Inflammatory macrophage (primary cell): ENCODE data around the gene YDJC.
"Not testable (repeated sequence)": the region's sequence is repeated elsewhere in the genome, so short reads cannot be mapped to it uniquely, and the experiment has no call there.

Source experiments
- DNase-seq, 2 donors: peaks; one replicate each; pipeline ENCODE4 v3.0.0-alpha.2; 2020 to 2022

YDJC gene

GRCh38 chr22:21651521-21652009 is 21.7 kb upstream of the YDJC start:
- no peak for DNase-seq

- no peak for DNase-seq
Observed at GRCh38 chr22:21650823-21651520, 21.1 kb upstream of the YDJC start.

- no peak for DNase-seq
Observed at GRCh38 chr22:21650280-21650679, 20.5 kb upstream of the YDJC start.

GRCh38 chr22:21646608-21647590 is 17.1 kb upstream of the YDJC start:
- DNase-seq, result peak; percentile 87 to 89

GRCh38 chr22:21645513-21645912 is 15.7 kb upstream of the YDJC start:
- not testable (repeated sequence) for DNase-seq

GRCh38 chr22:21643533-21644357 is 13.9 kb upstream of the YDJC start:
- no peak for DNase-seq

- DNase-seq, result peak; percentile 48 to 58
Observed at GRCh38 chr22:21642584-21643448, 13.0 kb upstream of the YDJC start.

- DNase-seq, result peak; percentile 99
Observed at GRCh38 chr22:21641789-21642583, 12.2 kb upstream of the YDJC start, which contains the start of gene SDF2L1. TSS of gene SDF2L1 (plus strand) at chr22:21642302. CDS start at chr22:21642337, 35 bp downstream.

- DNase-seq, result peak; percentile 71 to 76
Observed at GRCh38 chr22:21641417-21641788, 11.6 kb upstream of the YDJC start.

GRCh38 chr22:21640810-21641209 is 11.0 kb upstream of the YDJC start:
- no peak for DNase-seq

- DNase-seq, result no peak
Observed at GRCh38 chr22:21639359-21639758, 9.5 kb upstream of the YDJC start.

- not testable (repeated sequence) for DNase-seq
Observed at GRCh38 chr22:21637450-21637849, 7.6 kb upstream of the YDJC start.

- DNase-seq, result no peak
Observed at GRCh38 chr22:21636629-21637218, 6.9 kb upstream of the YDJC start.

GRCh38 chr22:21635771-21636510 is 6.1 kb upstream of the YDJC start:
- no peak for DNase-seq

- no peak for DNase-seq
Observed at GRCh38 chr22:21634844-21635243, 5.0 kb upstream of the YDJC start.

- DNase-seq, result no peak
Observed at GRCh38 chr22:21634081-21634480, 4.3 kb upstream of the YDJC start.

GRCh38 chr22:21633481-21633880 is 3.7 kb upstream of the YDJC start:
- no peak for DNase-seq

GRCh38 chr22:21632931-21633330 is 3.1 kb upstream of the YDJC start:
- no peak for DNase-seq

- DNase-seq, result peak; percentile 75 to 83
Observed at GRCh38 chr22:21632237-21632895, 2.5 kb upstream of the YDJC start, which contains the start of gene CCDC116. TSS of gene CCDC116 (plus strand) at chr22:21632760. CDS start at chr22:21633182, 422 bp downstream.
